ENCODE data around the gene HOXA9.
A peak's percentile ranks its signal among the peaks of the same experiment; 100 is the strongest.

HOXA9 gene

GRCh38 chr7:27176524-27176845, 11.1 kb upstream of the HOXA9 start:
- DNase-seq (ENCODE audit: low spot score): no peak

DNA sequence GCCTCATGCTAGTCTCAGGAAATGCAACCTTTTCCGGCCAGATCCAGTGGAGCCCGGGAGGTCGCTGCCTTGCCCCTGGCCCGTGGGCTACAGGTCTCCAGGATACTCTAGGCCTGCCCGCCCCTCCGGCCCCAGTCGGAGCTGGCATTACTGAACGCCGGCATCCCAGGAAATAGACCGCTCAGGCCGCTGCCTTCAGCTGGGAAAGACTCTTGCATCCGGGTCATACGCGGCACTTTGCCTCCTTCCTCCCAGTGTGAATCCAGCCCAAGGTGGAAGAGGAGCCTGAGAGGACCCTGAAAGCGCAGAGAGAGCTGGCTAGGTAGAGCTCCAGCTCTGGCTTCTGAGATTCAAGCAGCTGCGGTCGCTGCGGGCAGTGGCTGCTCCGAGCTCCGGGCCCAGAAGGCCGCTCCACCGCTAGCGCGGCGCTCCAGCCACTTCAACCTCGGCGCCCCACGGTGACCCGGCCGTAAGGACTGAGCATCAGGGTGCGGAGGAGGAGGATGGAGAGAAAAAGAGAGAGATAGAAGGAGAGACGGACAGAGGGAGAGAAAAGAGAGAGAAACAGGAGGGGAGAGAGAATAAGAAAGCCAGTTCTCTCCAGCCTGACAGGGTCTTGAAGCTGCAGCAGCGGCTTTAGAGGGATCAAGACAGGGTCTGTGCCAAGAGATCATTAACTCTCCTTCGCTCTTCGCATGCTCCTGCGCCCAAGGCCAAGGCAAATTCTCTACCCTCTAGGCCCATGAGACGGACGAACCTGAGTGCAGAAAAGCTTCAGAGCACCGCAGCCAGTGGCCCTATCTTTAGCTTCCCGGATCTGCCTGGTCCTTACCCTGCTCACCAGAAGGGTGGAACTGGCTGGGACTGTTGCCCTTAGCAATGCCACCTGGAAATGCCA, 10.5 kb upstream of the HOXA9 start:
- DNase-seq (ENCODE audit: low spot score): no peak

GRCh38 chr7:27174874-27175625, 9.7 kb upstream of the HOXA9 start:
- DNase-seq (ENCODE audit: low spot score): peak; percentile 64

- DNase-seq (ENCODE audit: low spot score): peak; percentile 53
These were observed 8.9 kb upstream of the HOXA9 start, which contains the start of gene HOXA10 for GRCh38 chr7:27173956-27174873. Gene HOXA10 (minus strand): TSS chr7:27174320. CDS start chr7:27174306, 14 bp downstream.

- DNase-seq (ENCODE audit: low spot score): peak; percentile 58
These were observed 8.2 kb upstream of the HOXA9 start for GRCh38 chr7:27173511-27173955.

DNA sequence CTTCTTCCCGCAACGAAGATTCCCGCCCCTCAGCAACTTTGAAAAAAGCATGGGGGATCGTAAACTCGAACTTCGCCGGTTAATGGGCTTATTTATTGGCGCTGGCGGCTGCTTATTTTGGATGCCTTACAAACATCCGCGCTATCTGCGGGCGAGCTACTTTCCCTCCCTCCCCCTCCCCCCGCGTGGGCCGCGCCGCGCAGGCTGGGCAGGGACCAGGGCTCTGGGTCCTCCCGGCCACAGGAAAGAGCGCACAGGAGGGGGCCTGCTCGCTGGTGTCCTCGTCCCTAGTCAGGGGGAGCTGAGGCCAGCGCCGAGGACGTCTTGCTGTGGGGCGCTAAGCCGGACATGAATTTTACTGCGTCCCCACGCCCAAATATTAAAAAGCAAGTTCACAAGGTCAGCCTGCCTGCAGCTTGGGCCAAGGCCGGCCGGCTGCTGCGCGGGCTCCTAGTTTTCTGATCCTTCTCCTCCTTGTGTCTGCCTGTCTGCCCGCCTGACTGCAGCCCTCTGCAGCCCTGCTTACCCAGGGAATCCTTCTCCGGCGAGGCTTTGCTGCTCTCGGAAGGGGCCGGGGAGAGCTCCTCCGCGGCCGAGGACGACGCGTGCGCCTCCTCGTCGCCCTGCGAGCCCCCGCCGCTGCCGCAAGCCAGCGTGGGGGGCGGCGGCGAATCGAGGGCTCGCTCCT, 7.6 kb upstream of the HOXA9 start:
- peak; percentile 62 for DNase-seq (ENCODE audit: low spot score)

DNA sequence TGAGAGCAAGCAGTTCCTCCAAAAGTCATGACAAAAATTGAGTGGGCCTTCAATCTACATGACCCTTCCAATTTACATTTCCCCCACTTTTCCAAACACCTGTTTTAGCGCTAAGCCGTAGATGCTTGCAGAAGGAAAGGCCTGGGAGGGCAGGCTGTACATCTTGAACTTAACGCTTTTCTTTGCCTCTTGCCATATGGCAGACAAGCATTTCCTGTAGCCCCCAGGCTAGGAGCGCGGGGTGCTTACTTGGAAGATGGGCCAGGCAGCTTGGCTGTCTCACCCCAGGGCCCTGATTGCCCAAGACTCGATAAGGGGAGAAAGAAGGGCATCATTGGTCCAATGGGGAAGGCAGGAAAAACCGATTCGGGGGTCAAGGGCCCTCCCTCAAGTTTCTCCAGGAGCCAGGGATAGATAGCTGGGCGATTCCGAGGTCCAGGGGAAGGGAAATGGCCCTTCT, 7.0 kb upstream of the HOXA9 start:
- DNase-seq (ENCODE audit: low spot score): peak; percentile 42

DNA sequence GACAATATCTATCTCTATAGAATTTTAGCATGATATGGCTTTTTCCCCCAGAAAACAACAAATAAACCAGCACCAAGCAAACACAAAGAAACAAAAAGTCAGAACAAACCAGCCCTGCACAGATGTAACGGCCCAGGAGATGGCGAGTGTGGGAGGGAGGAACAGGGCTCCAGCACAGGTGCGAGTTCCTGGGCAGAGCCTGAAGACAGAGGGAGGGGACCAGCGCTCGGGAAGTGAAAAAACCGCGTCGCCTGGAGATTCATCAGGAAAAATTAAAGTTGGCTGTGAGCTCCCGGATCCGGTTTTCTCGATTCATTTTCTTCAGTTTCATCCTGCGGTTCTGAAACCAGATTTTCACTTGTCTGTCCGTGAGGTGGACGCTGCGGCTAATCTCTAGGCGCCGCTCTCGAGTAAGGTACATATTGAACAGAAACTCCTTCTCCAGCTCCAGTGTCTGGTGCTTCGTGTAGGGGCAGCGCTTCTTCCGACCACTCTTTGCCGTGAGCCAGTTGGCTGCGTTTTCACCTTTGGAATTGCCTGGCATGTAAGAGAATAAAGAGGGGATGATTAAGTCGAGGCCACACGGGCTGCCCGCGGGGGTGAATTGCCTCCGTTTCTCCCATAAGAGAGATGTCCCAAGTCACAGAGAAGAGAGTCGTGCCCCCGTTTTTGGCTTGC, 6.4 kb upstream of the HOXA9 start:
- DNase-seq (ENCODE audit: low spot score): peak; percentile 64

- DNase-seq (ENCODE audit: low spot score): peak; percentile 72
These were observed 5.9 kb upstream of the HOXA9 start for GRCh38 chr7:27171325-27171636.

GRCh38 chr7:27170426-27171324, 5.3 kb upstream of the HOXA9 start:
- no peak for DNase-seq (ENCODE audit: low spot score)

- DNase-seq (ENCODE audit: low spot score): peak; percentile 68
These were observed 4.5 kb upstream of the HOXA9 start for GRCh38 chr7:27169658-27170425.

DNA sequence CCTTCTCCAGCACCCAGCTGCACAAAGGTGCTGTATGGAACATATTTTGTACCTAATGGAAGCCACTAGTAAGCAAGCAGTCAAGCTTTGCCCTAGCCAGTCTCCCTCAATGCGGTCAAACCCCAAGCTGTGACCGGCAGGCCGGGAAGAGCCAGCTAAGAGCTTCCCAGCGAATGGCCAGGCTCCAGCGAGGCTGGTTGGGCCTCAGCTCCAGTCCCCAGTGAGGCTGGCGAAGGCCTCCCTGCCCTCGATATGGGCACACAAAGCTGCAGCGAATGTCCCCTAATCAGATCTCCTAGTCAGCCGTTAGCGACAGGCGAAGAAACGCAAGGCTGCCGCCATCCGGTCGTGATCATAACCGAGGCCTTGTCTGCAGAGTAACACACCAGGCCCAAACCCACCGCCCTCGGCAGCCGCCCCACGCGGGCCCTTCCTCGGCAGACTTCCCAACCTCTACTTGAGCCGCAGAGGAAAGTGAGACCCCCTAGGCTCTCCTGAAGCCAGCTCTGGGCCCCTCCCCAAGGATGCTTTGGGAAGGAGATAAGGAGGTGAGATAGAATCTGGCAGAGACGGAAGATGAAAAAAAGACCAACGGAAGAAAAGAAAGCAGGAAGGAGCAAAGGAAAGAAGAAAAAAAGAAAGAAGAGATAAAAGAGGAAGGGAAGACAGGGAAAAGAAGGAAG, 3.1 kb upstream of the HOXA9 start:
- DNase-seq (ENCODE audit: low spot score): peak; percentile 69

DNA sequence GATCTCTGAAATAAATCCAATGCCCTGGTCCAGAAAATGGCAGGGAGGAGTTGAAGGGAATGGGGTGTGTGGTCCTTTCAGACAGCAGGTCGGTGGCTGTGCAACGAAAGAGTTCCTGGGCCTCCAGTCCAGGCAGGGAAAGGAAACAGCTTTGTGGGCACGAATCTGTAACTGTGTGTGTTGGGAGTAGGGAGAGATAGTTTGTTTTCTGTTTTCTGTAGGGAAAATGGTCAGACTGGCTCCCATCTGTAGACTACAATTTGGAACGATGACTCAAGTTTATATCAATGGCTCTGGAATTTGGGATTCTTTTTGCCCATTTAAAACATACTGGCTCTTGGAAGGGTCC, 2.6 kb upstream of the HOXA9 start:
- no peak for DNase-seq (ENCODE audit: low spot score)

DNA sequence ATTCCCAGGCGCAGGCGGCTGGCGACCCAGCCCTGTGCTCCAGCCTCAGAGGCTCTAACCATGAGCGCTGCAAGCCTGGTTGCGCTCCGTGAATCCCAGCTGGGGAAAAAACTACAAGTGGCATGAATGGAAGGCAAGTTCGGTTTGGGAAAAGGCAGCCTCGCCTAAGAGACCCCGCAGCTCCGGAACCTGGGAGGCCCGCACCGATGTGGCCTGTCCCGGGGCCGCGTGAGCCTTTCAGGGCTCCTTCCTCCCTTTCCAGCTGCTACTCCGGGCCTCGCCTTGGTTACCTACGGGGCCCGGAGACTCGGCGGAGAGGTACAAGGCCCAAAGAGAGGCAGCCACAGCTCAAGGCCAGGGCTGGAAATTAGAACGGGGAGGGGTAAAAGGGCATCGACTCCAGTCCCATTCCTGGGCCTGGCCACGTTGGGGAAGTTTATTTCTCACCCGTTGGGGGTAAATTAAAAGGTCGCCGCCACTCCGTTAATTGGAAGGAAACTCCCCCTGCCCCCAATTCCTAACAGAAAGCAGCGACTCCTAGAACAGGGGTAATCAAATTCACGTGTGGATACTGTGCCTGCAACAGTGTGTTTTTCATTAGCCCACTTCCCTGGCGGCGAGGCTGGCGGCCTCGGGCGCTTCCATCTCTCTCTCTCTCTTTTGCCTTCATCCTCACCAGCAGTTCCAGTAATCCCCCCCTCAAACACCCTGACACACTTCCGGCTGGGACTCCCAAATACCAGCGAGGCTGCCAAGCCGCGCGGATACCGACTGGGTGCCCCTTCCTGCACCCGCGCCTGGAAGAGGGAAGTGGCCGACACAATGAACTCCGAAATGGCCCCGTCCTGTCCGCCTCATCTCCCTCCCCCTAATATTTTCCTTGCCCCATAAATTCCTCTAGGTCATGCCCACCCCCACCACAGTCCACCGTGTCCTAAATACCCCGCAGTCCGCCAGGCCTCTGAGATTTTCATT, 1.5 kb upstream of the HOXA9 start:
- peak; percentile 90 for DNase-seq (ENCODE audit: low spot score)

DNA sequence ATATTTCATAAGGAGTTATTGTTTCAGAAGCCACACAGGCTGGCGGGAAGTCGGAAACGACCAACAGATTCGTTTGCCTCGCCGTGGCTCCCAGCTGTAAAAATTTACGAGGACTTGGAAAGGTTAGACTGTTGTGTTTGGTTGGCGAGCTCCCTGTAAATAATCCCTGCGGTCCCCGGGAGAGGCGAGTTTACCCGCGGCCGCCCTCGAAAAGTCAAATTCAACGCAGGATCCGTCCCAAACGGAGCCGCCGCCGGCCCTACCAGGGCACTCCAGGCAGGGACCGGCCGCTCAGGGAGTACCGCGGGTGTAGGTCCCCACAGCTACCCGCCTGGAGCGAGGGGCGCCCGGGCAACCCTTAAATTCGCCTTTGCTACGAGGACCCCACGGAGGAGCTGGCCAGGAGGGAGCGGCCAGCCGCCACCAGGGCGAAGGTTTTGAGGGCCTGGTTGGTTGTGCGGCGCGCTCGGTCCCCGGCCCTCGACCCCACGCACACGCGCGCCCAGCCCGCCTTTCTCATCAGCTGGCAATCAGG, 726 bp upstream of the HOXA9 start:
- DNase-seq (ENCODE audit: low spot score): no peak

GRCh38 chr7:27164367-27165088, 809 bp downstream of the HOXA9 start:
- peak; percentile 48 for DNase-seq (ENCODE audit: low spot score)

DNA sequence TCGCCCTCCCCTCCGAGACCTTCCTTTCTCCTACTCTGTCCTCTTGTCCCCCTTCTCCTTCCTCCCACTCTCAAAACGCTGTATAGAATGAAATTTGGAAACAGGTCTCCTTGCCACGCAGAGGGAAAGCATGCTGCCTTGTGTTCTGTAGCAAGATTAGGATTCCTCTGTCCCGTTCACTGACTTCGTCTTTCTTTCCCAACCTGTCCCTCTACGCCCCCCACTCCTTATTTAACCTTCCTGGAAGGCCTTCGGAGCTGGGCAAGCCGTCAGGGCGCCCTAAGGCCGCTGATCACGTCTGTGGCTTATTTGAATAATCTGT, 1.3 kb downstream of the HOXA9 start:
- DNase-seq (ENCODE audit: low spot score): no peak
